Bronchial epithelial cell (primary cell): ENCODE results near the gene RGS10. TPM values are rescaled to one million over a fixed set of nuclear protein-coding genes. Genes with fewer than 3 reads are reported as not detected.

Source experiments
- DNase-seq: peaks from one replicate; pipeline ENCODE4 v3.0.0-alpha.2; 2010; ENCODE audit warnings: low read depth
- FAIRE-seq: peaks from 2 replicates; lab custom pipeline; 2011; peaks lifted over from hg19 to GRCh38; lab: Jason Lieb, UNC
- H3K27me3 ChIP-seq: 2 replicates; pipeline ENCODE4 v1.5.1; 2011; ENCODE audit warnings: low read length; ENCODE audit not compliant: control insufficient read depth, insufficient read depth
- H3K36me3 ChIP-seq: 2 replicates; pipeline ENCODE4 v1.5.1; 2011; ENCODE audit warnings: low read length; ENCODE audit not compliant: control insufficient read depth, insufficient read depth
- H3K4me3 ChIP-seq: 2 replicates; pipeline ENCODE4 v1.5.1; 2011; ENCODE audit warnings: mild to moderate bottlenecking, low read depth, low read length, control low read depth
- CTCF ChIP-seq: IDR thresholded peaks from 2 replicates; pipeline ENCODE4 v1.5.1; 2011; ENCODE audit warnings: mild to moderate bottlenecking, moderate library complexity, low read length, control low read depth, inconsistent platforms; ENCODE audit not compliant: insufficient read depth, severe bottlenecking
- total RNA-seq: library from RNA; depleted of rRNA; stranded (reverse); fragments of >200 nt; gene quantifications from 2 replicates; pipeline ENCODE4 v1.2.1, GENCODE V29; 2014

The RGS10 gene
- total RNA-seq, 1 donor from 2014 or later = 35.5 TPM

- no peak for TF ChIP-seq CTCF
- H3K27me3 ChIP-seq = peaks cover 3% of the 10 kb centered on the region
- DNase-seq = no peak
- H3K4me3 ChIP-seq = no peak overlapping the region
- H3K36me3 ChIP-seq = no peaks in the 10 kb centered on the region
- no peak for FAIRE-seq
These were observed 71.4 kb downstream of the RGS10 start for GRCh38 chr10:119470920-119471702.

DNA sequence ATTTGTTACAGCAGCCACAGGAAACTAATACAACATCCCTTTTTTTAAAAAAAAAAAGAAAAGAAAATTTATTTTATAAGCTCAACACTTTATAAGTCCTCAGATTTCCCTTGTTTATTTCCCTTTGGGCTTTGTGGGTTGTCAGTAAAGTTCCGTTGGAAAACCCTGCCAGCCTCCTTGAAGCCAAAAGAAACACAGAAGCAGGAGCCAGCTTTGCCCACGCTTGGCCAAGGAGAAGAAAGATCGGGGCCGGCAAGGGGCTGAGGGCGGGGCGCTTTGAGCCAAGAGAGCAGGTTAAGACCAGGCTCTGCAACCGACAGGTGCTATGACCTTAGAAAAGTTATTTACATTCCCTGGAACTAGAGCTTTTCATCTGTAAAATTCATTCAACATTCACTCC, 72.7 kb downstream of the RGS10 start:
- no peak overlapping the region for H3K4me3 ChIP-seq
- no peak for TF ChIP-seq CTCF
- H3K36me3 ChIP-seq = no peaks in the 10 kb centered on the region
- H3K27me3 ChIP-seq = peaks cover 3% of the 10 kb centered on the region
- DNase-seq = no peak
- FAIRE-seq = no peak

DNA sequence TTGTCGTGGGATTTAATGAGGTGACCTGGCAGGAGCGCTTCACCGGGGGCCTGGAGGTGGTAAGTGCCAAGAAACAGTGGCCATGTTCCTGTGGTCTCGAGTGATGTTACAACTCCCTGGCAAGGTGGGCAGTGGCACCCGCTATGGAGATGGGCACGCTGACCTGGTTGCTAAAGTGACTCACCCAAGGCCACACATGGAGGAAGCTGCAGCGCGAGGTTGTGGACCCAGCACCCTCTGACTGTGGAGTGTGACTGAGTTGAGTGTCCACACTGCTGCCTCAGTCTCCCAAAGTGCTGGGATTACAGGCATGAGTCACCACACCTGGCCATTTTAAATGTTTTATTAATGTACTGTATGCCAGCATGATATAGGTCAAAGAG, 73.2 kb downstream of the RGS10 start:
- DNase-seq (no peak), FAIRE-seq (peak; percentile 66)
- no peak for TF ChIP-seq CTCF
- Histone ChIP-seq H3K27me3 (peaks cover 3% of the 10 kb centered on the region), H3K4me3 (no peak overlapping the region), H3K36me3 (no peaks in the 10 kb centered on the region)

- H3K36me3 ChIP-seq = no peaks in the 10 kb centered on the region
- FAIRE-seq (no peak), DNase-seq (no peak)
- no peak overlapping the region for H3K4me3 ChIP-seq
- H3K27me3 ChIP-seq = peaks cover 3% of the 10 kb centered on the region
- no peak for TF ChIP-seq CTCF
These were observed 73.8 kb downstream of the RGS10 start for GRCh38 chr10:119468542-119469324.

DNA sequence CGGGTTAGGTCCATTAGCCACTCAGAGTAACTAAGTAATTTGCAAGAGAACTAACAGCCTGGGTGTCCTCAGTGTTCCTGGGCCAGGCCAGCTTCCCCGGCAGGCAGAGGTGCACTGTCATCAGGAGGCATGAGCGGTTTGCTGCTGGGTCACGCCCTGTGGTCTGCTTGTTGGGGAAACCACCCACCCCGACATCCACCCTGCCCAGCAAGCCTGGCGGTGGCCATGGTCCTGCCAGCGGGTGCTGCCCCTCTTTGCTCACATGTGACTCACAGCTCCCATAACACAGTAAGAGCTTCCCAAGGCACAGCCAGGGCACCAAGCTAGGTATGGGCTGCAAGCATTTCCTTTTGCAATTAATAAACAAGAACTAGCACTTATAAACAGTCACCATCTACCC, 75.9 kb downstream of the RGS10 start:
- no peak for TF ChIP-seq CTCF
- no peaks in the 10 kb centered on the region for H3K36me3 ChIP-seq
- DNase-seq (peak; percentile 62), FAIRE-seq (no peak)
- H3K27me3 ChIP-seq = peaks cover 2% of the 10 kb centered on the region
- no peak overlapping the region for H3K4me3 ChIP-seq
